CD4-positive, alpha-beta T cell (primary cell): ENCODE data around the gene HOXB3. TPM values are rescaled to one million over a fixed set of nuclear protein-coding genes. Genes with fewer than 3 reads are reported as not detected.

Experiments used
- ATAC-seq: fragments of 200-7000 bp; cut with Tn5 transposase; one replicate; pipeline ENCODE4 v1.10.0; 2022; ENCODE audit warnings: mild to moderate bottlenecking; ENCODE audit not compliant: poor library complexity
- CTCF ChIA-PET: fragments of 350-600 bp; sonication (Branson Sonifier 250); formaldehyde crosslinking; loops from one replicate; lab custom pipeline; 2021; ENCODE audit warnings: antibody characterized with exemption, inconsistent platforms; lab: Charles Lee
- POLR2A ChIA-PET: fragments of 350-600 bp; sonication (Branson Sonifier 250); formaldehyde crosslinking; loops from one replicate; lab custom pipeline; 2021; ENCODE audit warnings: antibody characterized with exemption, inconsistent platforms; lab: Charles Lee
- DNase-seq, 14 experiments: peaks; one replicate each; pipeline ENCODE4 v3.0.0-alpha.2; 2013 to 2020; ENCODE audit warnings: mixed read lengths in 2 of 14
- H3K27ac ChIP-seq, 2 donors: one replicate each; pipeline versions ENCODE4 v1.5.1 to v1.7.0; 2013; ENCODE audit warnings: low read length in 2 of 2, low read depth in 1 of 2, mild to moderate bottlenecking in 1 of 2
- H3K27me3 ChIP-seq, 2 experiments: 1 replicate in 1 of 2; 2 replicates in 1 of 2; pipeline versions ENCODE4 v1.6.1 to v1.7.0; 2013; ENCODE audit warnings: low read length in 2 of 2, control low read depth in 1 of 2, mild to moderate bottlenecking in 1 of 2, moderate library complexity in 1 of 2; ENCODE audit not compliant: insufficient read depth in 2 of 2, control insufficient read depth in 1 of 2
- H3K36me3 ChIP-seq: one replicate; pipeline ENCODE4 v1.6.1; 2013; ENCODE audit warnings: low read length, control low read depth; ENCODE audit not compliant: insufficient read depth
- H3K4me1 ChIP-seq: one replicate; pipeline ENCODE4 v1.6.1; 2013; ENCODE audit warnings: low read length, control low read depth; ENCODE audit not compliant: insufficient read depth
- H3K4me3 ChIP-seq: one replicate; pipeline ENCODE4 v1.5.1; 2013; ENCODE audit warnings: mild to moderate bottlenecking, low read length, moderate library complexity
- H3K9me3 ChIP-seq, 2 experiments: 1 replicate in 1 of 2; 2 replicates in 1 of 2; pipeline versions ENCODE4 v1.6.1 to v1.7.0; 2013; ENCODE audit warnings: low read length in 2 of 2, mild to moderate bottlenecking in 2 of 2, control low read depth in 1 of 2, moderate library complexity in 1 of 2; ENCODE audit not compliant: control insufficient read depth in 1 of 2, insufficient read depth in 1 of 2
- H3K27ac Mint-ChIP-seq: one replicate; pipeline ENCODE4 v1.8.0; 2020; ENCODE audit warnings: mixed read lengths
- H3K27me3 Mint-ChIP-seq: one replicate; pipeline ENCODE4 v1.8.0; 2021; ENCODE audit warnings: mixed read lengths
- H3K36me3 Mint-ChIP-seq: one replicate; pipeline ENCODE4 v1.8.0; 2021; ENCODE audit warnings: low read depth, mixed read lengths
- H3K4me1 Mint-ChIP-seq: one replicate; pipeline ENCODE4 v1.8.0; 2021; ENCODE audit warnings: low read depth, mixed read lengths
- H3K4me3 Mint-ChIP-seq: one replicate; pipeline ENCODE4 v1.8.0; 2020; ENCODE audit warnings: mild to moderate bottlenecking, mixed read lengths
- H3K9me3 Mint-ChIP-seq: one replicate; pipeline ENCODE4 v1.8.0; 2020; ENCODE audit warnings: mixed read lengths
- intact Hi-C, 2 experiments: fragments of 100-400 bp; cut with DNase I in 1 of 2; cut with micrococcal nuclease in 1 of 2; formaldehyde crosslinking; loops; one replicate each; pipeline versions ENCODE4 v1.15.1 to v1.9.0; 2023 to 2025; cut with DNase I, micrococcal nuclease
- total RNA-seq, 174 experiments: library from RNA in 2 of 174; stranded (reverse) in 2 of 174; gene quantifications; one replicate each; pipeline ENCODE4 v1.2.3 and lab custom pipeline; 2021 to 2026
- TF ChIP-seq, protein P1 (sequence below): fragments of 200-600 bp; IDR thresholded peaks from one replicate; pipeline ENCODE4 v1.8.0; 2022; ENCODE audit warnings: antibody characterized with exemption, mild to moderate bottlenecking

The HOXB3 gene
- total RNA-seq, 2 experiments from 2014 or later = 0.25 to 0.36 TPM

- Mint-ChIP-seq H3K4me1 (no peaks in the 10 kb centered on the region), H3K27ac (no peak within 1 kb of the TSS), H3K4me3 (no peak within 1 kb of the TSS), H3K36me3 (no peaks in the 10 kb centered on the region), H3K9me3 (no peaks in the 10 kb centered on the region), H3K27me3 (peaks cover 24% of the 10 kb centered on the region)
- peaks cover 6% of the 10 kb centered on the region for H3K4me1 ChIP-seq
- ChIA-PET POLR2A (no interaction called here), CTCF (no interaction called here)
- H3K36me3 ChIP-seq = no peaks in the 10 kb centered on the region
- peaks cover 0 to 7% of the 10 kb centered on the region in 2 experiments for H3K9me3 ChIP-seq
- H3K4me3 ChIP-seq = no peak within 1 kb of the TSS
- ATAC-seq (no peak), DNase-seq (no peak)
- intact Hi-C loops = no loop called here
- TF ChIP-seq, protein P1, sequence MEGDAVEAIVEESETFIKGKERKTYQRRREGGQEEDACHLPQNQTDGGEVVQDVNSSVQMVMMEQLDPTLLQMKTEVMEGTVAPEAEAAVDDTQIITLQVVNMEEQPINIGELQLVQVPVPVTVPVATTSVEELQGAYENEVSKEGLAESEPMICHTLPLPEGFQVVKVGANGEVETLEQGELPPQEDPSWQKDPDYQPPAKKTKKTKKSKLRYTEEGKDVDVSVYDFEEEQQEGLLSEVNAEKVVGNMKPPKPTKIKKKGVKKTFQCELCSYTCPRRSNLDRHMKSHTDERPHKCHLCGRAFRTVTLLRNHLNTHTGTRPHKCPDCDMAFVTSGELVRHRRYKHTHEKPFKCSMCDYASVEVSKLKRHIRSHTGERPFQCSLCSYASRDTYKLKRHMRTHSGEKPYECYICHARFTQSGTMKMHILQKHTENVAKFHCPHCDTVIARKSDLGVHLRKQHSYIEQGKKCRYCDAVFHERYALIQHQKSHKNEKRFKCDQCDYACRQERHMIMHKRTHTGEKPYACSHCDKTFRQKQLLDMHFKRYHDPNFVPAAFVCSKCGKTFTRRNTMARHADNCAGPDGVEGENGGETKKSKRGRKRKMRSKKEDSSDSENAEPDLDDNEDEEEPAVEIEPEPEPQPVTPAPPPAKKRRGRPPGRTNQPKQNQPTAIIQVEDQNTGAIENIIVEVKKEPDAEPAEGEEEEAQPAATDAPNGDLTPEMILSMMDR = no peak
- H3K27ac ChIP-seq = no peak within 1 kb of the TSS
- peaks cover 7 to 16% of the 10 kb centered on the region in 2 experiments for H3K27me3 ChIP-seq
Measured at GRCh38 chr17:48530887-48531272, 59.2 kb downstream of the HOXB3 start, which contains the start of gene HOXB1. HOXB1 (minus strand) TSS chr17:48531011; CDS start chr17:48530904, 107 bp downstream.

DNA sequence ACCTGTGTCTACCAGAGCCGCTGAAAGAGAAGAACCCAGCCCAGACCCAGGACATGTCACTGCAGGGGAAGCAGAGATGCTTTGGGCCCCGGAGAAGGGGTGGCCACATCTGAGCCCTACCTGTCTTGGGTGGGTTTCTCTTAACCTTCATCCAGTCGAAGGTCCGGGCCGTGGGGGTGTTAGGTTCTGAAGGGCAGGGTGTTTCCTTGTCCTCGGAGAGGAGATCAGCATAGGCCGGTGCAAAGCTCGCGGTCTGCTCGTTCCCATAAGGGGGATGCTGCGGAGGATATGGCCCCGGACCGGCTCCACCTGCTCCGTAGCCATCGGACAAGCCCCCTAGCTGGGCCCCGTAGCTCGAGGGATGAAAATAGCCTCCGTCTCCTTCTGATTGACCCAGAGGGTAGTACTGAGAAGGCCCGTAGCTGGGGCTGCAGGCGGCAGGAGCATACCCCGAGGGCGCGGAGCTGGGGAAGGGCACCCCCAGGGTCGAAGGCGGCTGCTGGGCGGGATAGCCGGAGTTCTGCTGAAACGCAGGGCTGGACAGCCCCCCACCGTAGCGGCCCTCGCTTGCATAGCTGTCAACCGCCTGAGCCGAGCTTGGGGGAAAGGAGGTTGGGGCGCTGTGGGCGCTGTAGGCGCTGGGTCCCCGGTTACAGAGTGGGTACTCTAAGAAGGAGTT, 59.7 kb downstream of the HOXB3 start:
- Histone ChIP-seq H3K4me1 (peaks cover 6% of the 10 kb centered on the region), H3K36me3 (no peaks in the 10 kb centered on the region), H3K4me3 (no peak overlapping the region), H3K9me3 (peaks cover 0 to 7% of the 10 kb centered on the region in 2 experiments), H3K27ac (no peak overlapping the region), H3K27me3 (peaks cover 10 to 17% of the 10 kb centered on the region in 2 experiments)
- TF ChIP-seq, protein P1 = no peak
- ATAC-seq (no peak), DNase-seq (no peak)
- ChIA-PET POLR2A (no interaction called here), CTCF (no interaction called here)
- Mint-ChIP-seq H3K27ac (no peak overlapping the region), H3K4me3 (no peak overlapping the region), H3K4me1 (no peaks in the 10 kb centered on the region), H3K27me3 (peaks cover 29% of the 10 kb centered on the region), H3K36me3 (no peaks in the 10 kb centered on the region), H3K9me3 (no peaks in the 10 kb centered on the region)
- intact Hi-C loops = no loop called here

DNA sequence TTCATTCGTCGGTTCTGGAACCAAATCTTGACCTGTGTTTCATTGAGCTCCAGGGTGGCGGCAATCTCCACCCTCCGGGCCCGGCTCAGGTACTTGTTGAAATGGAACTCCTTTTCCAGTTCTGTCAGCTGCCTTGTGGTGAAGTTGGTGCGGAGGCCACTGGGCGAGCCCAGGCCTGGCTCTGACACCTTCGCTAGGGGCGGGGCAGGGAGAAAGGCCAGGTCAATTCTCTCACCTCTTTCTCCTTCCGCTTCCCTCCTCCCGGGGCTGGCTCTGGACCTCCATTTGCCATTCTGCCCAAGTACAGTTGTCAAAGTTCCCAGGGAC, 60.4 kb downstream of the HOXB3 start:
- no peak overlapping the region for H3K27ac ChIP-seq
- ChIA-PET CTCF (no interaction called here), POLR2A (no interaction called here)
- intact Hi-C loops = loop anchor here in 1 of 2 experiments (10.0 kb wide), 1 partner anchor 55 kb away; no protein-coding TSS in a partner anchor
- no peaks in the 10 kb centered on the region for H3K36me3 ChIP-seq
- Mint-ChIP-seq H3K27me3 (peaks cover 36% of the 10 kb centered on the region), H3K4me1 (no peaks in the 10 kb centered on the region), H3K4me3 (no peak overlapping the region), H3K9me3 (no peaks in the 10 kb centered on the region), H3K36me3 (no peaks in the 10 kb centered on the region), H3K27ac (no peak overlapping the region)
- TF ChIP-seq, protein P1 = no peak
- ATAC-seq (no peak), DNase-seq (no peak)
- H3K27me3 ChIP-seq = peaks cover 15 to 19% of the 10 kb centered on the region in 2 experiments
- peaks cover 0 to 7% of the 10 kb centered on the region in 2 experiments for H3K9me3 ChIP-seq
- no peak overlapping the region for H3K4me3 ChIP-seq
- peaks cover 6% of the 10 kb centered on the region for H3K4me1 ChIP-seq
